GF-D8 (cell line): ENCODE data around the gene MID2.
"Not testable (repeated sequence)": the region's sequence is repeated elsewhere in the genome, so short reads cannot be mapped to it uniquely, and the experiment has no call there.

ENCODE experiments used
- DNase-seq: peaks from one replicate; lab custom pipeline; 2025; lab: John Stamatoyannopoulos, UW

Gene MID2

DNA sequence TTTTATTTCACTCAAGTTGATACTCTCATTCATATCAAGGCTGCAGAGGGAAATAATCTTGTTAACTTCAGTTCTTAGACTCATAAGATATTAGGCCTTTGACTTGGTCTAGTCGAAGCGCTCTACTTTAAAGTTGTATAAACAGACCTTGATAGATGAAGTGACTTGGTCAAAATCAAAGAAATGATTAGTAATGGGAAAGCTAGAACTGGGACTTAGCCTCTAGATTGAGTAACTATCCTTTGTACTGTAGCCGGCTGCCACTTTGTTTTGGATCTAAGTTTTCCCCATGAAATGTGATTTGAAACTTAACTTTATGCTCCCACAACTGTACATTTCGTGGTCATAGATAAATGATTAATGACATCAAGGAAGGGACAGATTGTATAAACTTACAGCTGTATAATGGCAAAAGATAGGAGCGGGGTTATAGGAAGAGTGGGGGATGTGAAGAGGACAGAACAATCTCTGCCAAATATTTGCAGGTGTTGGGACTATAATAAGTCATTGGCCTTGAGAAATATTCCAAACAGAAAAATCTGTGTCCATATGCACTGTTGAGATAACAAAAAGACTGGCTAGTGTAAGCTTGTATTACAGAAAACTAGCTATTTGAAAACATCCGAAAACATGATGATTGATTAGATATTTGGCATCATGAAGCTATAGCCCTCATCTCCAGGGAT, 17.2 kb downstream of the MID2 start:
- DNase-seq, result no peak

DNA sequence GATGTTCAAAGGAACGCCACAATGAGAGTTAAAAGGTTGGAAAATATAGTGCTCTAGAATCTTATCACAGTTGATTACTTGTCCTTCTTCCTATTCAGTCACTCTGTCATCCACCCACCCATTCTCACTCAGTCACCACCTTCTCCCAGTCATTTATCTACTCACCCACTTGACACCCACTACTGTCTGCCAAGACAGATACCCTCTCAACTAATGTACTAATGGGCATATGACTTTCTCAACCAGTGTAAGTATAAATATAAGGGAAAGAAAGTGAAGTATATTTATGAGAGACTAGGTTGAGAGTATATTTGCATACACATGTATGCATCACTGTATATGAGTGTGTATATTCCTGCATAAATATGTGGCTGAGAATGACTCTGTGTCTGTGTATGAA, 20.0 kb downstream of the MID2 start:
- DNase-seq, result no peak

DNA sequence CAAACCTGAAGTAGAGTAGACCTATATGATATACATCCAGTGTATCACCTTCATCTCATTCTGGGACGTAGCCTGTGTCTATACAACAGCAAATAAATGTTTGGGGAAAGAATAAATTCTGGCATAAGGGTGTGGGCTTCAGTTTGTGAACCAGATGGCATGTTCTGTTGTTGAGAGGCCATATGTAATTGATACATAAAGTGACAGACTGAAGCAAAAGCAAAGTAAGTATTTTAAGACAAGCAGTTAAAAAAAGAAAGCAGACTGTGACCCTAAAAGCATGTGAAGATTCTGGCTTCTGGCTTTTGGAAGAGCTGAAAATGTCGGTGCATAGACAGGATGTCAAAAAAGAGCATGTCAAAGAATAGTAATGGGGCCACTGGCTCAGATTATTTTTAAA, 22.9 kb downstream of the MID2 start:
- no peak for DNase-seq

DNA sequence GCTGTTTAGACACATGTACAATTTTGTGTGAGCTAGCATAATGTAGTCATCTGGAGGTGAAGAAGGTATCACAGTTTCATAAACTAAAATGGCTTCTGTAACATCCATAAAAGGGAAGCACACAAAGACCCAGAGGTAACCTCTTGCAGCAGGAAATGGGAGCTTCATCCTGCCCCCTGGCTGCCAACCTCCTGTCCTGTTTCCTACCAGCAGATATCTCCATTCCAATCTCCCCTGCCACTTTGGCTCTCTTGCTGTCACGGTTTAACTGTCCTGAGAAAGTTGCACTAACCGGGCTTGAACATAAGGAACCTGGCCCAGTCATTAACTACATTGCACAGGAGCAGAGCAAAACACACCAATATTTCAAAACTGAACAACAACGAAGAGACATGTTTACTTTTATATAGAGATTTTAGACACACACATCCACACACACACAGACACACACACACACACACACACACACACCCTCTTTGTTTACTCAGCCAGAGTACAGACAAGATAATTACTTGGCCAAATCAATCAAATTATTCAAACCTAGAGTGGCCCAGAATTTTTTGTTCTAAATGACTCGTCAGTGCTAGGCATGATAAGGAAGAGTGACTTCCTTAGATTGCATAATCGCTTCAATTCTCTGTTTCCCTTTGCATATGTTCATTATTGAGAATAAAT, 24.2 kb downstream of the MID2 start:
- no peak for DNase-seq

DNA sequence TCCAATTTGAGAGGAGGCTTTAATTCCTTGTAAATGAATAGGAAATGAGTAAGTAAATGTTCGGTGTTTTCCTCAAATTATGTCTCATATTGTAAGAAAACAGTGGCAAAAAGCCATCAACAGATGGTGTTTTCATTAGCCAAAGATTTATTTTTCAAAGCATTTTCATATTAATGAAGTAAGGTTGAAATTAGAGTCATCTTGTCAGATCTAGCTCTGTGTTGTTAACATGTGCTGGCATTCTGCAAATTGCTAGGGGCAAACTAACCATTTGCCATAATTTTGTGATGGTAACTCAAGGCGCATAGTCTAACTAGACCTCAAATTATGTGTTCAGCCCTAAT, 24.7 kb downstream of the MID2 start:
- no peak for DNase-seq

DNA sequence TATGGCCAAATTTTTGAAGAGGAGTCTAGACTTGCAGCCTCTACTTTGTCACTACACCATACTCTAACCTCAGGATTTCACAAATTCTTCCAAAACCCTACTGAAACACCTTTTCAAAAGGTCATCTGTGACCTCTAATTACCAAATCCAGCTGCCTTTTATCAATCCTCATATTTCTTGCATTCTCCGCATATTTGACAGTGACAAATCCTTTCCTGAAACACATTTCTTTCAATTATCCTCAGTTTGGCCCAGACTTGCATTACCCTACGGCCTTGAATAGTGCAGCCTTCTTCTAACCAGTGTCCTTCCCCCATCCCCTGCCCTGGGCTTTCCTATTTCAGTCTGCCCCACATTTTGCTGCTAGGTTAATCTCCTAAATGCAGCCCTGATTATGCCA, 25.5 kb downstream of the MID2 start:
- DNase-seq, result no peak

DNA sequence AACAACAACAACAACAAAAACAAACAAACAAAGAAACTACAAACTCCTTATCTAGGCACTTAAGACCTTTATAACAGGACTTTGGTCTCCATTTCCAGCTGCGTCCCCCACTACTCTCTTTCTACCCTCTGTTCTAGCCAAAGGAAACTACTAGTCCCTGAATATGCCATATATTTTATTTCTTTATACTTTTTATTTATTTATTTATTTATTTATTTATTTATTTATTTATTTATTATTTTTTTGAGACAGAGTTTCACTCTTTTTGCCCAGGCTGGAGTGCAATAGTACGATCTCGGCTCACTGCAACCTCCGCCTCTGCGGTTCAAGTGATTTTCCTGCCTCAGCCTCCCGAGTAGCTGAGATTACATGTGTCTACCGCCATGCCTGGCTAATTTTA, 26.0 kb downstream of the MID2 start:
- not testable (repeated sequence) for DNase-seq

DNA sequence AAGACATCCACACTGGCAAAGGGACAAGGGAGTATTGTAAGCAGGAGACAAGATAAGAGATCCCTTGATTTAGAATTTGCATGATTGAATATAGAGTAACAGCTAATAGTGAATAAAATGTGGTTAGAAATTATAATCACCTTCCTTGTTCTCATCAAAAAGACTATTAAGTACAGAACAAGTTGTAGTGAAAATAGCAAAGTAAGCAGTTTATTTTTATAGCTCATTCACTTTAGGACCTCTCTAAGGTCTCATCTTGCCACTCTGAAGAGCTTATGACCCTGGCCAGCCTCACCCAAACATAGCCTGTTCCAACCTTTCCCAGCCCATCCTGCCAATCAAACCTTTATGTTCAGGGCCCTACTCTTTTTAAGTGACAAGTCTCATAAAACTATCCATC, 30.6 kb downstream of the MID2 start:
- DNase-seq, result no peak

DNA sequence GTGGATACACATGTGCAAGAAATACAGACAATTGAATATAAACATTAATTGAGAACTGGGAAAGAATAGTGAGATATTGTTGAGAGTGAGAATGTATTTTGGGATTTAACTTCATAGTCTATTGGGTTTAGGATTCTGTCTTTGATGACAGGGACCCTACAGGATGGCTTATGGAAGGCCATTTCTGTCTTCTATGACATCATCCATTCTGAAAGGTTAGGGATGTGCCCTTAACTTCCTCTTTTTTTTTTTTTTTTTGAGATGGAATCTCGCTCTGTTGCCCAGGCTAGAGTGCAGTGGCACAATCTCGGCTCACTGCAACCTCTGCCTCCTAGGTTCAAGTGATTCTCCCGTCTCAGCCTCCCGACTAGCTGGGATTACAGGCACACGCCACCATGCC, 31.4 kb downstream of the MID2 start:
- not testable (repeated sequence) for DNase-seq

DNA sequence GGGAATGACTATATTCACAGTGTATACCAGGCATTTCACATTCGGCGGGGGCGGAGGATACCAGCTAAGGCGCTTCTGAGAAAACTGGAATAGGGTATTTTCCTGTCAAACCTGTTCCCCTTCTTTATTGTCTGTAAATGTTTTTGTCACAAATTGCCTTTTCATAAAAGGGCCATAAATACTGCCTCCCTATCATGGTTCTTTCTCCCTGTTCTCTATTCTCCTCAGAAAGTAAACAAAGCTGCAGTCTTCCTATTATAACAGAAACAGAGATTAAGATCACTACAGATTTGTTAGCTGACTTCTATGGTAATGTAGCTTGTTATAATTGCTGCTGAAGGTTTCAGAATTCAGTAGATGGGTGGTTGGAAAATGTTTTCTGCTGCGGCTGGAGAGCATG, 32.2 kb downstream of the MID2 start:
- no peak for DNase-seq

DNA sequence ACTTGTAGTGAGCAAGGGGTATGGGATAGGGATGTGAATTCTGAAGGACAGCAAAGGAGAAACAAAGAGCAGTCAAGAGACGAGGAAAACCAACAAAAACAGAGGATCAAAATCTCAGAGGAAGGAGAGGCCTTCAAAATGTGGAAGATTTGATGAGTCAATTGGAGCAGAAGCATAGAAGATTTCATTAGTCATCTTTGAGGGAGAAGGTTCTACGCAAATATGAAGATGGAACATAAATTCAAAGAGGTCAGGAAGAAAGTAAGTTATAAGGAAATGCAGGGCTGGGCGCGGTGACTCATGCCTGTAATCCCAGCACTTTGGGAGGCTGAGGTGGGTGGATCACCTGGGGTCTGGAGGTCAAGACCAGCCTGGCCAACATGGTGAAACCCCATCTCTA, 35.4 kb downstream of the MID2 start:
- no peak for DNase-seq

DNA sequence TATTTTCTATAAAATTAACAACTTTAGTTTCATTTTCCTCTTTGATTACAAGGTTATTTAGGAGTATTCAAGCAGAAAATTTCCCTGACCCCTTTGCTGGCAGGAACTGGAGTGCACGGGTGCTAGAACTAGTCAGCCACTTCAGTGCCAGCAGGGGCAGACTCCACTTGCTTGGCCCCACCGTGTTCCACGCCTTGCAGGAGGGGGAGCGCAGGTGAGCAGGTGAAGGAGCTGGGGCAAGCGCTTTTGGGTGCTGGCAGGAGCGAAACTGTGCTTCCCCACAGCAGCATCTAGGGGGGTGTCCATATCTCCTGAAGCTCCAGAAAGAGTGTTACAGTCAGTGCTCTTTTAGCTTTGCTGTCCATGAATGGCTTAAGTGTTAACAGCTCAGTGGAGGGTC, 45.5 kb downstream of the MID2 start:
- no peak for DNase-seq

DNA sequence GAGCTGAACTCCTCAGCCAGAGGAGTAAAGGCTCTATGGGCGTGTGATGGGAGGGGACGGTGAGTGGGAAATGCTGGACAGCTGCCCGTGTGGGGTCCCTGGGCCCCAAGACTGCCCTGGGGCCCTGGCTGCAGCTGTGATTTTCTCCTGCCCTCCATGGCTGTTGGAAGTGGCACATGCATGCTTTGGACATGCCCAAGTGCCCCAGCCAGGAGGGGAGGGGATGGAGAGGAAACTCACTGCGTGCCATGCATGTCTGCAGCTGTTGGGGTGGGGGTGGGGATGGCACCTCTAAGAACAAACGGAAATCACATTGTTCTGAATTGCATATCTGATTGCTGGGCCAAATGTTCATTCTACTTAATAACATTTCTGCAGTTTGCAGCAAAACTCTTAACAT, 52.4 kb downstream of the MID2 start:
- DNase-seq, result no peak

DNA sequence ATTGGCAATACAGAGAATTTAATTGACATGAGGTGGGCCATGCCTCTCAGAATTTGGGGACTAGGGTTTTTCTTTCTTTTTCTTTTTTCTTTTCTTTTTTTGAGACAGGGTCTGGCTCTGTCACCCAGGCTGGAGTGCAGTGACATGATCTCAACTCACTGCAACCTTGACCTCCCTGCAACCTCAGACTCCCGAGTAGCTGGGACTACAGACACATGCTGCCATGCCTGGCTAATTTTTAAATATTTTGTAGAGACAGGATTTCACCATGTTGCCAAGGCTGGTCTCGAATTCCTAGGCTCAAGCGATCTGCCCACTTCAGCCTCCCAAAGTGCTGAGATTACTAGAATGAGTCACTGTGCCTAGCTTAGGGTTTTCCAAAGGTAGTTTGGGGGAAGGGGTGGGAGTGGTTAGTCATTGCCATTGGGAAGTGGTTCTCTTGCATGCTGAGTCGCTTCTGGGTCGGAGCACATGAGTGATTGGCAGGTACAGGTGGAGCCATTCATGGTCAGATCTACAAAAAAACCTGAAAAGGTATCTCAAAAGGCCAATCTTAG, 54.5 kb downstream of the MID2 start:
- no peak for DNase-seq

DNA sequence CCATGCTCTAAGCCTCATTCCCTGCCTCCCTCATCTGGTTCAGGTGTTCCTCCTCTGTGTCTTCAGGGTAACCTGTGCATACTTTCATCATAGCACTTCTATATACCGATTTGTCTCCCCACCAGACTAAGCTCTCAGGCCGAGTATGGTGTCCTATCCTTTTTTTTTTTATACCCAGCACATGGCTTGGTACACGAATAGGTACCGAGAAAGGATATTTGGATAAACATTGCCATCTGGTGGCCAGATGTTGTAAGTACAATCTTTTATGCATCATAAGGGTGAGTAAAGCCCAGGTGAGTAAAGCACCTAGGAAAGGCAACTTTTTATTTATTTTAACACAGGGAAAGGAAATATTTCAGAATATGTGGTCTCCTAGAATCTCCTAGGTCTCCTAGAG, 68.4 kb downstream of the MID2 start:
- no peak for DNase-seq

DNA sequence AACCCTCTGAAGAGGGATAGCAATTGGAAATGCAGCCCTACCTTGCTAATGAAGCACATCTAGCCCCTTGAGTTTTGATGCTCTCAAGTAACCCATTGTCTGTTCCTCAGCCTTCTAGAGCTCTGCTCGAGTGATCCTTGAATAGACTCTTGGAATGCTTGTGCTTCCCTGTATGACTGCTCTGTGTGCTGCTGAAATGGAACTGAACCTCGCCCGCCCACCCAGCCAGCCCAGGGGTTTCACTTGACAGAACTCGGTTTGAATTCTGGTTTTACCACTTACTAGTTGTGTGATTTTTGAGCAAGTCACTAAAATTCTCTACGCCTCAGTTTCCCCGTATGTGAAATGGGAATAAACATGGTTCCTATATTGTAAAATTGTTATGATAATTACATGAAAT, 77.1 kb downstream of the MID2 start:
- no peak for DNase-seq

DNA sequence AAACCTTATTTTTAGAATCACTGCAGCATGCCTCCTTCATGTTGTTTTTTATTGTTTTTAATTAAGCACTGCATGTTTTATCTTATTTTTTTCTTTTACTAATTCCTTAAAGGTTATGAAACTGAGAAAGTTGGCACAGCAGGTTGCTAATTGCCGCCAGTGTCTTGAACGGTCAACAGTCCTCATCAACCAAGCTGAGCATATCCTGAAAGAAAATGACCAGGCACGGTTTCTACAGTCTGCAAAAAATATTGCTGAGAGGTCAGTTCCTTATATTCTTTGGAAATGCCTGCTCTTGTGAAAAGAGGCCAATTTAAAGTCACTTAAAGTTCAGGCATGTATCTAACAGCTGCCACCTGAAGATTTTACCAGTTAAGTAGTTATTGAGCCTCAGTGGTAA, 79.7 kb downstream of the MID2 start:
- DNase-seq, result no peak

DNA sequence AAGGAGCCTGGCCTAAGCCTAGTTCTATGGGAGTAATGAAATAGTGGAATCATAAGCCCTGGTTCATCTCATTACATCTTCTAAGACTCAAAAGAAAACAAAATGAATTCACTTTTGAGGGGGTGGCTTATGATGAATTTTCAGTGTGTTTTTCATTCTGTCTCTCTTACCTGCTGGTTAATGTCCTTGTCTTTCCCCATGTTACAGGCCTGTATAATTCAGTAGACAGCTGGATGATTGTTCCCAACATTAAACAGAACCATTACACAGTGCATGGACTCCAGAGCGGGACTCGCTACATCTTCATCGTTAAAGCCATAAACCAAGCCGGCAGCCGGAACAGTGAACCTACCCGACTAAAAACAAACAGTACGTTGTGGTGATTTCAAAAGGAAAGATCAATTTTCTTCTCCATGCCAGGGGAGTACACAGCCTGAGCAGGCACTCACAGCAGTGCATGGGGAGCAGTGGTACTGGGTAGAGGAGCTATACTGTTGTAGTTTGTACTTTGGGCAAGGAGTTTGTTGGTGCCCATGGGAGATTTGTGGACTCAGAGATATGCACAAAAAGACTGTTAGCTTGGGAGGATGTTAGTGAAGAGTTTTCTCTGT, 98.6 kb downstream of the MID2 start:
- no peak for DNase-seq

DNA sequence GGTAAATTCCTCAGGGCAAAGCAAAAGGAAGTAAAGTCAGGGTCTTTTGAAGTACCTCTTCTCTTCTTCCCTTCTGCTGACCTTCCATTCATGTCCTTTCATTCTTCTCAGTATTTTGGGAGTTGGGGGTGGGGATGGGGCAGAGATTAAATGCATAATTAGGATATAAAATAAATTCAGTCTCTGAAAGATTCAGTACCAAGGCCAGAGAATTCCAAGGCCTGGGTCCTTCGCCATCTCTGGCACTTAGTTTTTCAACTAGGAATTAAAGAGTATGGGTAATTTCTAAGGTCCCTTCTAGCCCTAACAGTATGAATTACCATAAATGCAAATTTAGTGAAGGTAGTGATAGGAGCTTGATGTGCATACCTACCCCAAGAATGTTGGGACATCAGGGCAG, 108.6 kb downstream of the MID2 start:
- no peak for DNase-seq

DNA sequence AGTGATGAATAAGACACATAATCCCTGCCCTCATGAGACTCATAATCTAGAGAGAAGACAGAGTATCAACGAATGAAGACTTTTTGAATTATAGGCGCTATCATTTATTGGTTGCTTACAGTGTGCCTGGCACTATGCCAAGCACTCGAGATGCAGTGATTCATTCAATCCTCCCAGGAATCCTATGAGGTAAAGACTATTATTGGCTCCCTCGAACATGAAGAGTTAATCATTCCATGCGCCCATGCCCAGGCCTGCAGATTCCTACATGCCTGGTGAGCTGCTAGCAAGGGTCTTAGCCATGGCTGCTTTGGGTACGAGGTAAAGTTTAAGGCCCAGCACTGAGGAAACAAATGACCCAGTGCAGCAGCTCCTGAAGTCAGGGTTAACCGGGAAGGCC, 109.5 kb downstream of the MID2 start:
- no peak for DNase-seq

DNA sequence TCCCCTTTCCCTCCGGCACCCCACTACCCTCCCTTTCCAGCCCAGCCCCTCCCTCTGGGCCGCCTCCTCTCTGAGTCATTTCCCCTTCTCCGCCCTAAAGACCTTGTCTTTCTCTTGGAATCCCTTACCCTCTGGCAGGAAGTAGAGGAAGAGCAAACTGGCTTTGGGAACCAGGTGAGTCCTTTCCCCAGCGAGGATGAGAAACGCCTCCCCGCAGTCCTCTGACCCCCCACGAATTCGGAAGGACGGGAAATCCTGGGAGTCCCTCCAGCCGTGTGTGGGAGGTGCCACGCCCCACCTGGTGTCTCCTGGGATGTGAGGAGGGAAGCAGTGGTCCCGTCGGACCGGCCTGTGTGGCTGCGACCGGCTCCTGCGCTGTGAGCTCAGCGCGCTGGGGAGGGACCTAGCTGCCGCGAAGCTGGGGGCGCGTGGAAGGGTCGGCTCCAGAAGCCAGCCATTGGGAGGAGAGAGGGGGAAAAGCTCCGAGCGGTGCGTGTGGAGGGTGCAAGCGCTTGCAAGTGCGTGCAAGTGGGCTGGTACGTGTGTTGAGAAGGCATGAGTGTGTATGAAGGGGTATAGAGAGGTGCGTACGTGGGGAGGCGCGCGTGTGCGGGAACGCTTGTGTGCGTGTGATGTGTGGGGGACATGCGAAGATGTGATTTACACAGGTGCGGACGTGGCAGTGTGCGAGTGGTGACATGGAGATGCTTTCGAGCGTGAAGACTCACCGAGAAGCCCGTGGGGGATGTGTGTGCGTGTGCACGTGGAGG, 110.2 kb downstream of the MID2 start:
- DNase-seq, result no peak

DNA sequence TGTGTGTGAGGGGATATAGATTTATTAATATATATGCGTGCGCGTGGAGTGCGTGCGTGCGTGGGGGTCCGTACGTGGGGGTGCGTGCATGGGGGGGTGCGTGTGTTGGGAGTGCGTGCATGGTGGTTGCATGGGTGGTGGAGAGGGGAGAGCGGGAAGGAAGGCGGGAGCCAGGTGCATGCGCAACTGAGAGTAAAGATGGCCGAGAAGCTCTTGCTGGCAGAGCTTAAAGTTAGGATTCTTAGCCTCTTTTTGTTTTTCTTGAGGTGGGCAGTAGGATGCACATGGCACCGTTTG, 110.7 kb downstream of the MID2 start:
- no peak for DNase-seq

DNA sequence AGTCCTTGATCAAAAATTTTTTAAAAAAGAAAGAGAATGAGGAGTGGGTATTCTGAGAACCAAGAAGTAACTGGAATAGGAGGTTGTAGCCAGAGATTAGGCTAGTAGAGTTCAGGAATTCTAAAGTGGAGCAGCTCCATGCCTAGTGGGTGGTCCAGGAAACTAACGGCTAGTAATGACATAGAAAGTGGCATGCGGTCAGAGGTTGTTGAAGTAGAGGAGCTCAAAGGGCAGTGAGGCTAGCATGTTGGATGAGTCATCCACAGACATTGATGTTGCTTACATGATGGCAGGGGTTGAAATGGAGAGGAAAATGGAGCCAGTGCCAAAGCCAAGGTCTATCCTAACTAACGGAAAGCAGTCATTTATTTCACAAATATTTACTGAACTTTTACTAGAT, 114.4 kb downstream of the MID2 start:
- DNase-seq, result no peak
